ENCODE measurements around the gene EIF4B.

The EIF4B gene

DNA sequence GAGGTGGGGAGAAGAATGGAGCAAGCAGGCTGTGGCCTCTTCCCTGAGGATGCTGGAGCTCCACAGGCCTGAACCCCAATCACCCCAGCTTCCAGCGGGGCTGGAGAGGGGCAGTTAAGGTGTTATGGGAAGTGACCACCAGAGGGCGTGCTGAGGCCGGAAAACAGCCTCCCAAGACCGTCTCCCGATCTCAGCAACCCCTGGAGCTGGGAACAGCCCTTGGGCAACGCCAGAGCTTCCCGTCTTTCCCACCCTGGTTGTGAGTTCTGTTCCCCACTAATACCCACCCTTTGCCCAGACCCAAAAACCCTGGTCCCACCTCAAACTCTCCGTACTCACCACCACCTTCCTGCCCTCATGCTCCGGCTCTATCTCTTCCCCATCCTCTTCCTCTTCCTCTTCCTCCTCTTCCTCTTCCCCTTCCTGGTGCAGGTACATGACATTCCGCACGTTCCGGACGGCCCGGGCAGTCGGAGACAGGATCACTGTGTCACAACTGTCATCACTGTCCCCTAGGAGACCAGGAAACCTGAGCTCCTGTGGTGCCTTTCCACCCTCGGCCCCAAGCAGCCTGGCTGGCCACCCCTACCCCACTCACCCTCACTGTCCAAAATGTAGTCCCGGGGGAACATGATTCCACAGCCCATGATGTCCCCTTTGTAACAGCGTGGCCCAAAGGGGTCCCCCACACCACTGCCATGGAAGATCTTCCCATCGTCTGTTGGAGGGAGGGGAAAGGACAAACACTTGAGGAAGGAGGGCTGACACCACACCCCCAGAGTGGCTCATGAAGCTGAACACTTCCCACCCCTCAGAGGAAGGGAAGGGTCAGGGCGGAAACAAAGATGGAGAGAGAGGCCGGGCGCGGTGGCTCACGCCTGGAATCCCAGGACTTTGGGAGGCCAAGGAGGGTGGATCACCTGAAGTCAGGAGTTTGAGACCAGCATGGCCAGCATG is 60.0 kb downstream of the EIF4B start:
- Histone ChIP-seq H3K9ac (ENCODE audit: low read length in 2 of 2) (peak overlapping the region; percentile 51 to 60), H3K27me3 (ENCODE audit: control insufficient read depth in 1 of 2, insufficient read depth in 2 of 2, low read length in 2 of 2) (no peaks in the 10 kb centered on the region)

DNA sequence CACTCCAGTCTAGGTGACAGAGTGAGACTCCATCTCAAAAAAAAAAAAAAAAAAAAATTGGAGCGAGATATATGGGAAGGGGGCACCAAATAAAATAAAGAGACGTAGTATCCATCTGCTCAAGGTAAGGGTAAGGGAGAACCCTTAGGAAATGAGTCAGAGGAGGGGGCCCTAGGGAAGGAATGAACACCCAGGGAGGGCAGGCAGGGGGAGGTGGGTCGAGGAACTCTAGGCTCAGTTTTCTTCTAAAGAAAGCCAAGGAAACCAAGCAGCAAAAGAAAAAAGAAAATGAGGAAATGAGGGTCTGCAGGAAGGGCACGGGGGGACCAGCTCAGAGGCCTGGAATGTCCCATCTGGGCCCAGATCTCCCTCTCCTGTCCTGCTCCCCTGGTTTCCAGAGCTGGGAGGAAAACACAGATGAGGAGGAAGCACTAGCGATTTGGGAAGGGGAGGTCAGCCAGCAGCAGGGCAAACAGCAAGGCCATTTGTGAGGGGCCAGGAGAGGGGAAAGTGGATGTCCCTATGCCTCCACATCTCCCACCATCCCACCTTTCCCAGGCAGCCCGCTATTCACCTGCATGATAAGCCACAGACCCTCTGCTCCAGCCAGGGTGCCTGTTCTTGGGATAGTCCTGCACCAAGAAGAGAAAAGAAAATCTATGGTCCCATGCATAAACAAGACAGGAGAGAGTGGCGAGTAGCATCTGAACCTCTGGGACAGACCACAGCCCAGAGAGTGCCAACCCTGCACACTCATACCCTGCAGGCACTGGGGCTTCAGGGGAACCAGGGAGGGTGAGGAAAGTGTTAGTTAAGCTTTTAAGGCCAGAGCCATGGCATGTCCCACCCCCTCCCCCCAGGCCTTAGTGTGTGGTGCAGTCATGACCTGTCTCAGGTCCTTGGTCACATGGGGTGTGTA is 61.1 kb downstream of the EIF4B start:
- H3K9ac ChIP-seq (ENCODE audit: low read length in 2 of 2): no peak overlapping the region
- peaks cover 68% of the 10 kb centered on the region for H3K4me1 ChIP-seq (ENCODE audit: control insufficient read depth, insufficient read depth, low read length)
- H3K36me3 ChIP-seq (ENCODE audit: control insufficient read depth in 2 of 2, insufficient read depth in 2 of 2, low read length in 2 of 2): peaks cover 30 to 49% of the 10 kb centered on the region in 2 donors

More for the DNA sequence above, 60.0 kb downstream of the EIF4B start:
- peak overlapping the region in 1 of 2 donors; percentile 29 for H3K4me3 ChIP-seq (ENCODE audit: low read length in 2 of 2)
- no peaks in the 10 kb centered on the region for H3K9me3 ChIP-seq (ENCODE audit: control insufficient read depth in 2 of 2, low read length in 2 of 2)
- H3K4me1 ChIP-seq (ENCODE audit: control insufficient read depth, insufficient read depth, low read length): peaks cover 68% of the 10 kb centered on the region
- H3K36me3 ChIP-seq (ENCODE audit: control insufficient read depth in 2 of 2, insufficient read depth in 2 of 2, low read length in 2 of 2): peaks cover 30 to 55% of the 10 kb centered on the region in 2 donors
- peak overlapping the region; percentile 60 for H3K27ac ChIP-seq (ENCODE audit: low read length)

DNA sequence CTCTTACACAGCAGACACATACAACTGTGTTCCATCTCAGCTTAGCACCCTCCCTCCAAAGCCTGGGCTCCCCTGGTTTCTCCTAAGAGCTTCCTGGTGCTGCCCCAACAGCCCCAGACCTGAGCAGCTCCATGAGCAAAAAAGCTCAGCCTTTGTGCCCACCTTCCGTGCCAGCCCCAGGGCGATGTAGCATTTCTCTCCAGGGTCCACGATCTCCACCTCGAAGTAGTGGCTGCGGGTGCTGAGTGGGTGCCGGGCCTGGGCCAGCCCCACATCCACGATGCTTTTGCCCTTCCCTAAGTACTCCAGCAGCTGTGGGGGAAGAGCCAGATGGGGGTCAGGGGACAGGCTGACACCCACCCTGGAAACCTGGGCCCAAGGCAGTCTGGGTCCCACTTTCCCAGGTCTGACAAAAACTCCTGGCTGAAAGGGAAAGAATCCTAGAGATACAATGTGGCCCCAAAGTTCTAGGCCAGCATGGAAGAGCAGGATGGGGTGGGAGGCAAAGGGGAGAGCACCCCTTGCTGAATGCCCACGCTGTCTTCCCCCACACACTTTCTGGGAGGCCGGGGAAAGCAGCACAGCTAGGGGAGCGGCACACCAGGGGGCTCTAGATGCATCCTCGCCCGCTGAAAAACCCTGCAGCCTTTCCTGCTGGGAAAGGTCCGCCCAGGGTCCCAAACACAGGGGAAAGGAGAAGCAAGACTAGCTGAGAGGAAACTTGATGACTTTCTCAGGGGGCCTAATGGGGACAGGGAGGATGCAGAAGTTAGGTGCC is 61.9 kb downstream of the EIF4B start:
- H3K9me3 ChIP-seq (ENCODE audit: control insufficient read depth in 2 of 2, low read length in 2 of 2): no peaks in the 10 kb centered on the region
- H3K4me1 ChIP-seq (ENCODE audit: control insufficient read depth, insufficient read depth, low read length): peaks cover 68% of the 10 kb centered on the region
- no peak overlapping the region for H3K4me3 ChIP-seq (ENCODE audit: low read length in 2 of 2)
- peak overlapping the region; percentile 46 for H3K27ac ChIP-seq (ENCODE audit: low read length)
- no peak overlapping the region for H3K9ac ChIP-seq (ENCODE audit: low read length in 2 of 2)
- H3K36me3 ChIP-seq (ENCODE audit: control insufficient read depth in 2 of 2, insufficient read depth in 2 of 2, low read length in 2 of 2): peaks cover 23 to 42% of the 10 kb centered on the region in 2 donors
- no peaks in the 10 kb centered on the region for H3K27me3 ChIP-seq (ENCODE audit: control insufficient read depth in 1 of 2, insufficient read depth in 2 of 2, low read length in 2 of 2)

More for the DNA sequence above, 61.1 kb downstream of the EIF4B start:
- no peaks in the 10 kb centered on the region for H3K27me3 ChIP-seq (ENCODE audit: control insufficient read depth in 1 of 2, insufficient read depth in 2 of 2, low read length in 2 of 2)
- no peak overlapping the region for H3K4me3 ChIP-seq (ENCODE audit: low read length in 2 of 2)
- no peaks in the 10 kb centered on the region for H3K9me3 ChIP-seq (ENCODE audit: control insufficient read depth in 2 of 2, low read length in 2 of 2)
- H3K27ac ChIP-seq (ENCODE audit: low read length): peak overlapping the region; percentile 31

DNA sequence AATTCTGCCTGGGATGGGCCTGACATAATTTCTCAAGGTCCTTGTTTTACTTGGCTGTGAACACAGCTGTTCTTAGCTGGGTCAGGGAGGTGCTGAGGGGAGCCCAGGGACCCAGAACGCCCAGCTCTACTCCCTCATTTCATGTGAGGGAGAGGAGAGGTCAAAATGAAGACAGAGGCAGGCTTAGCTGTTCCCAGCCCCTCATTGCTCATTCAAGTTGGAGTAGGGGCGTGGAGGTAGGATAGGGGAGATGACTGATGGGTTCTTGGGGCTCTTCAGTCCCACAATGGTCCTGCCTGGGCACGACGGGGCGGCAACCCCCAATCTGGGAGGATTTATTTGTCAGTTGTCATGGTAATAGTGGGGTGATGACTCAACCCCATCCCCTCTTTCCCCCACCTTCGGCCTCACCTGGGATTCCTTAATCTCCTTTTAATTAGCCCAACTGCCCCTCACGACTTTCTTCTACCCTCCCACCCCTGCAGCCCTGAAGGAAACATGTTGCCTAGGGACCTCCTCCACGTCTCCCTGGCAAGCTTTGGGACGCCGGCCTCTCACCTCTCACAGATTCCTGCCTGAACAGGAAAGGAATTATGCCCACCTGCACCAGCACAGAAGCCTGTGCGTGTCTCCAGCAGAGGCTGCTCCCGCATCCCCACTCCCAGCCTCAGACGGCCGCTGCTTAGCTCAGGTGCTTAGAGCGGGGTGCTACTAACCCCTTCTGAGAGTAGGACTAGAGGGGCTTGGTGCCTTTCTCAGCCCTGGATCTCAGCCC is 62.7 kb downstream of the EIF4B start:
- Histone ChIP-seq H3K9ac (ENCODE audit: low read length in 2 of 2) (no peak overlapping the region), H3K27ac (ENCODE audit: low read length) (peak overlapping the region; percentile 46), H3K27me3 (ENCODE audit: control insufficient read depth in 1 of 2, insufficient read depth in 2 of 2, low read length in 2 of 2) (no peaks in the 10 kb centered on the region), H3K9me3 (ENCODE audit: control insufficient read depth in 2 of 2, low read length in 2 of 2) (no peaks in the 10 kb centered on the region), H3K4me1 (ENCODE audit: control insufficient read depth, insufficient read depth, low read length) (peaks cover 68% of the 10 kb centered on the region), H3K4me3 (ENCODE audit: low read length in 2 of 2) (no peak overlapping the region), H3K36me3 (ENCODE audit: control insufficient read depth in 2 of 2, insufficient read depth in 2 of 2, low read length in 2 of 2) (peaks cover 18 to 41% of the 10 kb centered on the region in 2 donors)

DNA sequence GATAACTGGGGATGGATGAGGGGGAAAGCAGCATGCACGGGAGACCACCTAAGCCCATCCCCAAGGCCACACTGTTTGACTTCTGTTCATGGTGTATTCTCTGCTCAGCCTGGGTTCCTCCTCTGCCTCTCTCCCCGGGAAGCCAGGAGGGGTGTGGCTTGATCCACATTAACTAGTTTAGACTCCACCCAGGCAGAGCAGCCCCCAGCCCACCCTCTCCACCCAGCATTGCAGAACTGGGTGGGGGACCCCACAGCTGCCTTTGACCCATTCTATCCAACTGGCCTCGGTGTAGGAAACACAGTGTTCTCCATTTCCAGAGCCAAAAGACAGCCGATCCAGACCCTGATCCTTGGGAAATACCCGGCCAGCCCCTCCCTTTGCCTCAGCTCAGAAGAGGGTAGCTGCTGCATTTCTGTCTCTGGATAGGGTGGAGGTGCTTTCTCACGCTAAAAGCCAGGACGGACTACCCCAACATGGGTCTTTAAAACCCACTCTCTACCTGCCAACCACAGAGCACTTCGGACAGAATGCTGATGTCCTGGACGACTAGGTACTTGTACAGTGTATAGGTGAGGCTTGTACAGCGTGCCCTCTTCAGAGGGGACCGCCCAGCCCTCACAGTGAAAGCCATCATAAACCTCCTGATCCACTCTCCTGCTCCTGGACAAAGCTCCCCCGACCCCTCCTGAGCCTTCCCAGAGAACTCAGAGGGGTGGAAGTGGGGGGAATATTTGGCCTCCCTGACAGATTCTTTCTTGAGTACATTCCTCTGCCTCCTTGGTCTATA is 63.6 kb downstream of the EIF4B start:
- H3K27me3 ChIP-seq (ENCODE audit: control insufficient read depth in 1 of 2, insufficient read depth in 2 of 2, low read length in 2 of 2): no peaks in the 10 kb centered on the region
- peak overlapping the region; percentile 31 for H3K27ac ChIP-seq (ENCODE audit: low read length)
- no peak overlapping the region for H3K4me3 ChIP-seq (ENCODE audit: low read length in 2 of 2)
- peaks cover 22 to 41% of the 10 kb centered on the region in 2 donors for H3K36me3 ChIP-seq (ENCODE audit: control insufficient read depth in 2 of 2, insufficient read depth in 2 of 2, low read length in 2 of 2)
- no peaks in the 10 kb centered on the region for H3K9me3 ChIP-seq (ENCODE audit: control insufficient read depth in 2 of 2, low read length in 2 of 2)
- H3K4me1 ChIP-seq (ENCODE audit: control insufficient read depth, insufficient read depth, low read length): peaks cover 70% of the 10 kb centered on the region
- peak overlapping the region in 1 of 2 donors; percentile 62 for H3K9ac ChIP-seq (ENCODE audit: low read length in 2 of 2)

DNA sequence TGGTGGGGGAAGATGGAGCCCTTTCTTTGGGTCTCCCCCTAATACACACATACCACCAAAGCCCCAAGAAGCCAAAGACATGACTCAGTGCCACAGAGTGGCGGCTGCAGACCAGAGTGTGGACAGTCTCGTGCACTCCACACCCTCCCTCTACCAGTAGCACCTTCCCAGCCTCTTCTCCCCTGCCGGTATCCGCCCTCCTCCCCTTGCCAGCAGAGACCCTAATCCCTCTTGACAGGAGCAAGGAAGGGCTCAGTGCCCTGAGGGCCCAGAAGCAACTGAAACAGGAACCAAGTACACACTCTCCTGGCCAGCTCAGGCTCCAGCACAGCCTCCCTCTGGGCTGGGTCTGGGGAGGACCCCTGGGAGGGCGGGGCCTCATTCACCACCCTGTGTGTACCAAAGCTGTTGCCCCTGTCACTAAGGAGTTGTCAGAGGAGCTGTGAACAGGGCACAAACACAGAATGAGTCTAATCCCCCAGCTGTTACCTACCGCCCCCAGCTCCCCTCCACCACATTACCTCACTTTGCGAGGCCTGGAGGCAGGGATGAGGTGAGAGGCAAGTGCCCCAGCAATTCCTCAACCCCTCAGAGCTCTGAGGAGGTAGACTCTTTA is 64.7 kb downstream of the EIF4B start:
- Histone ChIP-seq H3K27ac (ENCODE audit: low read length) (peak overlapping the region; percentile 49), H3K27me3 (ENCODE audit: control insufficient read depth in 1 of 2, insufficient read depth in 2 of 2, low read length in 2 of 2) (no peaks in the 10 kb centered on the region), H3K4me1 (ENCODE audit: control insufficient read depth, insufficient read depth, low read length) (peaks cover 62% of the 10 kb centered on the region), H3K4me3 (ENCODE audit: low read length in 2 of 2) (no peak overlapping the region), H3K9me3 (ENCODE audit: control insufficient read depth in 2 of 2, low read length in 2 of 2) (no peaks in the 10 kb centered on the region), H3K9ac (ENCODE audit: low read length in 2 of 2) (no peak overlapping the region), H3K36me3 (ENCODE audit: control insufficient read depth in 2 of 2, insufficient read depth in 2 of 2, low read length in 2 of 2) (peaks cover 28 to 40% of the 10 kb centered on the region in 2 donors)

DNA sequence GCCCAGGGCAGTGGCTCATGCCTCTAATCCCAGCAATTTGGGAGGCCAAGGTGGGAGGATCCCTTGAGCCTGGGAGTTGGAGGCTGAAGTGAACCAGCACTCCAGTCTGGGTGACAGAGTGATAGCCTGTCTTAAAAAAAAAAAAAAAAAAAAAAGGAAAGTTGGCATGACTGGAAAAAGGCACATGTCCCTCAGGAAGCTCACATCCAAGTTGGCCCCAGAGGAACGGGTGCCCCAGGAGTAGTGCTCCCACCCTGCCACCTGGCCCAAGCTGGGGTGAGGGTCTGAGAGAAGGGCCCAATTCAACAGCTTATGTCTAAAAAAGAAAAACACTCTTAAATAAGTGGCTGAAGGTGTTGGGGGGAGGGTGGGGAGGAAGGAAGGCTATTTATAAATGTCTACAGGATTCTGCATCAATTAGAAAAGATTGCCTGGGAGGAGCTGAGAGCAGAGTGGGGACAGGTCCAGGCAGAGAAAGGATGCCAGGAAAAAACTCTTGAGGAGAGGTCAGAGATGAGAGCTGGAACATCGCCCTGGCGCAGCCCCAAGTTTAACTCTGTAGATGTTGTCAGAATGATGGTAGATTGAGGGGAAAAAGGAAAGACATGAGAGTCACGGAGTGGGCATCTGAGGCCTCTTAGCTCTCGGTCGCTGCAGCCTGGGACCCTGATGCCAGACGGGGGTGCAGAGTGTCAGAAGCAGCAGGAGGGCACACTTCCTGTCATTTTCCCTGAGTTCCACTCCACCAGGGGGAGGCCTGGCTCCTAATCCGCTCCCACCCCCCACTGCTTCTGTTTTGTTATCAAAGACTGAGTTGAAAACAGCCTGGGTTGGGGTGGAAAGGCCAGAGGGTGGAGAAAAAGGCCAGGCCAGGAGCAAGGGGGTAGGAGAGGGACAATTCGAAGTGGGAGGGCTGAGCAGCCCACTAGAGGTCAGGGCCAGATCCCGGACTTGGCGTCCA is 65.6 kb downstream of the EIF4B start:
- no peaks in the 10 kb centered on the region for H3K9me3 ChIP-seq (ENCODE audit: control insufficient read depth in 2 of 2, low read length in 2 of 2)
- H3K4me1 ChIP-seq (ENCODE audit: control insufficient read depth, insufficient read depth, low read length): peaks cover 55% of the 10 kb centered on the region
- no peaks in the 10 kb centered on the region for H3K27me3 ChIP-seq (ENCODE audit: control insufficient read depth in 1 of 2, insufficient read depth in 2 of 2, low read length in 2 of 2)
- peak overlapping the region in 1 of 2 donors; percentile 29 for H3K4me3 ChIP-seq (ENCODE audit: low read length in 2 of 2)
- peak overlapping the region in 1 of 2 donors; percentile 42 for H3K9ac ChIP-seq (ENCODE audit: low read length in 2 of 2)
- H3K36me3 ChIP-seq (ENCODE audit: control insufficient read depth in 2 of 2, insufficient read depth in 2 of 2, low read length in 2 of 2): peaks cover 29 to 47% of the 10 kb centered on the region in 2 donors
- H3K27ac ChIP-seq (ENCODE audit: low read length): peak overlapping the region; percentile 38

DNA sequence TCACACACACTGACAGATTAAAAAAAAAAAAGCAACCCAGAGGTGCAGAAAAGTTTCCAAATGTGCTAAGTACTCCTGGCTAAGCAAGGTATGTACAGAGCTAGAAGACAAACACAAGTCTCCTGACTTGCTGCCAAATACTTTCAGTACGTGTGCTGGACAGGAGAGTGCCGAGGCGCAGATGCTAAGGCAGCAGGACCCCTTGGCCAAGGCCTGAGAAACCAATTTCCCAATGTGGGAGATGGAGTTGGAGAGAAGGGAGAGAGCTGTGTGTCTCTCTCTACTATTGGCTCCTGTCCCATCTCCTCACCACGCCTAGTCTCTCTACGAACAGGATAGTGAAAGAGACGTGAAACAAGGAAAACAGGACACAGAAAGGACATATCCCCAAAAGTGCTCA is 67.6 kb downstream of the EIF4B start:
- Histone ChIP-seq H3K9ac (ENCODE audit: low read length in 2 of 2) (no peak overlapping the region), H3K4me1 (ENCODE audit: control insufficient read depth, insufficient read depth, low read length) (peaks cover 70% of the 10 kb centered on the region), H3K27ac (ENCODE audit: low read length) (peak overlapping the region; percentile 49), H3K36me3 (ENCODE audit: control insufficient read depth in 2 of 2, insufficient read depth in 2 of 2, low read length in 2 of 2) (peaks cover 20 to 41% of the 10 kb centered on the region in 2 donors), H3K9me3 (ENCODE audit: control insufficient read depth in 2 of 2, low read length in 2 of 2) (no peaks in the 10 kb centered on the region), H3K4me3 (ENCODE audit: low read length in 2 of 2) (peak overlapping the region in 1 of 2 donors; percentile 40), H3K27me3 (ENCODE audit: control insufficient read depth in 1 of 2, insufficient read depth in 2 of 2, low read length in 2 of 2) (no peaks in the 10 kb centered on the region)
